Keratinocyte (primary cell): Measurements from ENCODE around the gene TBC1D8.

ENCODE experiments used
- CTCF ChIP-seq, 3 experiments: IDR thresholded peaks in 1 of 3; conservative IDR thresholded peaks in 1 of 3; optimal IDR thresholded peaks in 1 of 3; 2 replicates in 2 of 3; 3 replicates in 1 of 3; pipeline versions ENCODE3 to v1.5.1; 2011; ENCODE audit warnings: low read length in 3 of 3, mild to moderate bottlenecking in 3 of 3, moderate library complexity in 2 of 3, control low read depth in 1 of 3, inconsistent platforms in 1 of 3; ENCODE audit not compliant: insufficient read depth in 2 of 3; ENCODE audit errors: extremely low read depth in 1 of 3
- EZH2 ChIP-seq: IDR thresholded peaks from one replicate; pipeline ENCODE4 v1.6.1; 2012; ENCODE audit warnings: inconsistent platforms, mild to moderate bottlenecking, low read length, moderate library complexity

- no peak for TF ChIP-seq EZH2
- no peak for TF ChIP-seq CTCF (optimal IDR thresholded peaks at IDR 0.05 in 1 of 3, IDR thresholded peaks at IDR 0.05 in 1 of 3, conservative IDR thresholded peaks at IDR 0.05 in 1 of 3; ENCODE audit: extremely low read depth in 1 of 3, insufficient read depth in 2 of 3, low read length in 3 of 3)
Observed at GRCh38 chr2:101115664-101116063, 35.5 kb downstream of the TBC1D8 start.
